ENCODE results near the gene MSANTD1. TPM values are rescaled to one million over a fixed set of nuclear protein-coding genes. Genes with fewer than 3 reads are reported as not detected.
"Not testable (repeated sequence)": the region's sequence is repeated elsewhere in the genome, so short reads cannot be mapped to it uniquely, and the experiment has no call there.

Gene MSANTD1
- total RNA-seq, 2 experiments from 2014 or later = 0.83 to 1.0 TPM

GRCh38 chr4:3293401-3294391 is 44.7 kb downstream of the MSANTD1 start:
- H3K9me3 Mint-ChIP-seq (ENCODE audit: insufficient read depth) = no peaks in the 10 kb centered on the region
- peak overlapping the region; percentile 62 for H3K4me3 Mint-ChIP-seq
- H3K36me3 Mint-ChIP-seq (ENCODE audit: low read depth) = no peaks in the 10 kb centered on the region
- ChIA-PET POLR2A (interaction anchor here (1.3 to 1.6 kb wide), 2 partner anchors 10 to 92 kb away, joined by 3 to 4 read pairs; no protein-coding TSS in a partner anchor), CTCF (interaction anchor here (1.2 kb wide), 1 partner anchor 102 kb away, joined by 3 read pairs; no protein-coding TSS in a partner anchor)
- ATAC-seq = no peak
- peaks cover 10% of the 10 kb centered on the region for H3K4me1 Mint-ChIP-seq (ENCODE audit: low read depth)
- H3K27ac Mint-ChIP-seq = no peak overlapping the region
- peak; percentile 20 for DNase-seq
- peaks cover 68% of the 10 kb centered on the region for H3K27me3 Mint-ChIP-seq (ENCODE audit: low read depth)

- Mint-ChIP-seq H3K9me3 (ENCODE audit: insufficient read depth) (no peaks in the 10 kb centered on the region), H3K4me1 (ENCODE audit: low read depth) (peaks cover 17% of the 10 kb centered on the region), H3K36me3 (ENCODE audit: low read depth) (no peaks in the 10 kb centered on the region), H3K4me3 (no peak overlapping the region), H3K27ac (no peak overlapping the region), H3K27me3 (ENCODE audit: low read depth) (peaks cover 76% of the 10 kb centered on the region)
- ATAC-seq = no peak
- DNase-seq = peak; percentile 19
- CTCF ChIA-PET = no interaction called here
- POLR2A ChIA-PET = interaction anchor here (1.6 kb wide), 1 partner anchor 93 kb away, joined by 4 read pairs; no protein-coding TSS in a partner anchor
Observed at GRCh38 chr4:3294401-3295241, 45.7 kb downstream of the MSANTD1 start.

- Mint-ChIP-seq H3K27ac (no peak overlapping the region), H3K4me1 (ENCODE audit: low read depth) (peaks cover 21% of the 10 kb centered on the region)
- ATAC-seq = no peak
Observed at GRCh38 chr4:3295837-3296624, 47.1 kb downstream of the MSANTD1 start.

DNA sequence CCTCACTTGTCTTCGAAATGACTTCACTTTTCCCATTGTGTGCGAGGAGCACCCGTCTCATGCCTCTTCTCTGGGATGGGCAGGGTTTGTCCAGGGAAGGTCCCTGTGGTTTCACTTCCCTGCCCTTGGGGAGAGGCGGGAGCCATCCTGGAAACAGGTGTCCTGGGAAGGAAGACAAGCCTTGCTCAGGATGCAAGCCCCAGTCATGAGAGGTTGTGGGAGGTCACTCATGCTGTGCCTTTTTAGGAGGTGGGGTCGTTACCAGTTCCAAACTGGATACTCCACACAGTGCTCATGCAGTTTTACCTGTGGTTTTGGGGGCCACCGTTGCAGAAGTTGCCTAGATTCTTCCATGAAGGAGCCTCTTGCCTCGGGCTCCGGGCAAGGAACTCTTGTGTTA is 47.7 kb downstream of the MSANTD1 start:
- no peaks in the 10 kb centered on the region for H3K9me3 Mint-ChIP-seq (ENCODE audit: insufficient read depth)
- no peak overlapping the region for H3K4me3 Mint-ChIP-seq
- no peak overlapping the region for H3K27ac Mint-ChIP-seq
- no peaks in the 10 kb centered on the region for H3K36me3 Mint-ChIP-seq (ENCODE audit: low read depth)
- H3K4me1 Mint-ChIP-seq (ENCODE audit: low read depth) = peaks cover 26% of the 10 kb centered on the region
- POLR2A ChIA-PET = no interaction called here
- DNase-seq (no peak), ATAC-seq (no peak)
- peaks cover 70% of the 10 kb centered on the region for H3K27me3 Mint-ChIP-seq (ENCODE audit: low read depth)
- CTCF ChIA-PET = no interaction called here

More at GRCh38 chr4:3295837-3296624, 47.1 kb downstream of the MSANTD1 start:
- CTCF ChIA-PET = no interaction called here
- Mint-ChIP-seq H3K27me3 (ENCODE audit: low read depth) (peaks cover 69% of the 10 kb centered on the region), H3K36me3 (ENCODE audit: low read depth) (no peaks in the 10 kb centered on the region), H3K4me3 (no peak overlapping the region), H3K9me3 (ENCODE audit: insufficient read depth) (no peaks in the 10 kb centered on the region)
- no peak for DNase-seq
- POLR2A ChIA-PET = no interaction called here

DNA sequence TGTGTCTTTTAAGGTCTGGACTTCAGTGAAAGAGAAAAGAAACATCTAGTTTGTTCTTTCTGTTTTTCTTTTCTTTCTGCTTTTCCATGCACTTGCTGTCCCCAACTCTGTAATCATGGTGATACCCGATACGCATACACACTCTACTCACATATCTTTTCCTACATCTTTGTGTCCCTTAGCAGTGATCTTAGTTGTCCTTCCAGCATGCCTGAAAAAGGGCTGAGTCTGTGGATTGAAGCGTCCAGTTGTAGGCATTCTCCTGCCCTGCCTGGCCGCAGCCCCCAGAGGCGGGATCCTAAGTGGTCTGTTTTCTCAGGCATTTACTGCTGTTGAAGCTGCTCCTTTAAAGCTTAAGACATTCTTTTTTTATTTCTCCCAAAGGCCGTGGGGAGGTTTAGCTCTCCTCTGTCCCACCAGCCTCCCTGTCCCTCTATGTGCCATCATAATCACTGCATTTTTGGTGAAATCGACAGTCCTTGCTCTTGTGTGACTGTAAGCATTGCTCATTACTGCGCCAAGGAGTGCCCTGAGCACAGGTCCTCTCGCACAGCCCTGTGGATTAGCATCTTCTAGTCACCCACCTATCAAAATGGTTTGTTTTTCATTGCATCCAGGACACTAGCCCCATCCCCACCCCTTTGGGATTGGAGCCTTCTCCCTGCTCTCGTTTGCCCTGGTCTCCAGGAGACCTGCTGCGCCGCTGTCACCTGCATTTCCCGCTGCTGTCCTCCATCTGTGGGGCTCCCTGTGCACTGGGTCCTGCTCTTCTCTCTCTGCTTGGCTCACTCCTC is 48.3 kb downstream of the MSANTD1 start:
- Mint-ChIP-seq H3K27ac (no peak overlapping the region), H3K4me1 (ENCODE audit: low read depth) (peaks cover 28% of the 10 kb centered on the region), H3K4me3 (no peak overlapping the region), H3K9me3 (ENCODE audit: insufficient read depth) (no peaks in the 10 kb centered on the region), H3K36me3 (ENCODE audit: low read depth) (no peaks in the 10 kb centered on the region), H3K27me3 (ENCODE audit: low read depth) (peaks cover 66% of the 10 kb centered on the region)
- no peak for DNase-seq
- ChIA-PET CTCF (no interaction called here), POLR2A (no interaction called here)
- no peak for ATAC-seq

- no peaks in the 10 kb centered on the region for H3K36me3 Mint-ChIP-seq (ENCODE audit: low read depth)
- no peak overlapping the region for H3K27ac Mint-ChIP-seq
- ATAC-seq (no peak), DNase-seq (no peak)
- POLR2A ChIA-PET = interaction anchor here (0.6 kb wide), 1 partner anchor 136 kb away, joined by 3 read pairs; no protein-coding TSS in a partner anchor
- H3K4me3 Mint-ChIP-seq = no peak overlapping the region
- peaks cover 44% of the 10 kb centered on the region for H3K4me1 Mint-ChIP-seq (ENCODE audit: low read depth)
- peaks cover 65% of the 10 kb centered on the region for H3K27me3 Mint-ChIP-seq (ENCODE audit: low read depth)
- CTCF ChIA-PET = no interaction called here
- no peaks in the 10 kb centered on the region for H3K9me3 Mint-ChIP-seq (ENCODE audit: insufficient read depth)
Observed at GRCh38 chr4:3299122-3299975, 50.4 kb downstream of the MSANTD1 start.

DNA sequence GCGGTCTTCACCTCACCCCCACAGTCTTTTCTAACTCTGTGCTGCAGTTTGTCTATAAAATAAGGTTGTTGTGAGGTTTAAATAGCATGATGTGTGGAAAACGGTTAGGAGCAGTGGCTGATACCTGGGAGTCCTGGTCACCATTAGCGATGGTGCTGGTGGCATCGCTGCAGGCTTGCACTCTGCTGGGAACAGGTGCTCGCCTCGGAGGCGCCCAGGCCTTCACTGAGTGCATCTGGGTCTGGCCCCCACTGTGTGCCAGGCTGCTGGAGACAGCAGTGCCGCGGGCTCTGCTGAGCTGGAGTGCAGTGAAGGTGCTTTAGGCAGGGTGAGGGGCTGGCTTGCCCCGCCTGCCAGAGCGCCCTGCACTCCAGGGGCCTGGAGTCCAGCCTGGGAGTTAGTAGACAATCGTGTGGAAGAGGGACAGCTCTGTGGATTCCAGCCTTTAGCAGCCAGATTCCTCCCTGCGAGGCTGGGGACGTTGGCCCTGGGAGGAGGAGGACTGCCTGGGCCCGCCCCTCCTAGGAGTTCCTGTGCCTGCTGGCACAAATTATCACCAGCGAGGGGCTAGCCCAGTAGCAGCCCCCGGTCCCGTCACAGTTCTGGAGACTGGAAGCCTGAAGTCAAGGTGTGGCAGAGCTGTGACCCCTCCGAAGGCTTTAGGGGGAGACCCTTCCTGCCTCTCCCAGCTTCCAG is 51.2 kb downstream of the MSANTD1 start:
- ATAC-seq (no peak), DNase-seq (no peak)
- H3K36me3 Mint-ChIP-seq (ENCODE audit: low read depth) = no peaks in the 10 kb centered on the region
- H3K4me3 Mint-ChIP-seq = no peak overlapping the region
- H3K27me3 Mint-ChIP-seq (ENCODE audit: low read depth) = peaks cover 64% of the 10 kb centered on the region
- POLR2A ChIA-PET = interaction anchor here (0.6 kb wide), 1 partner anchor 136 kb away, joined by 3 read pairs; no protein-coding TSS in a partner anchor
- peaks cover 52% of the 10 kb centered on the region for H3K4me1 Mint-ChIP-seq (ENCODE audit: low read depth)
- H3K9me3 Mint-ChIP-seq (ENCODE audit: insufficient read depth) = no peaks in the 10 kb centered on the region
- no peak overlapping the region for H3K27ac Mint-ChIP-seq
- CTCF ChIA-PET = no interaction called here

GRCh38 chr4:3300882-3301281 is 51.9 kb downstream of the MSANTD1 start:
- peaks cover 66% of the 10 kb centered on the region for H3K27me3 Mint-ChIP-seq (ENCODE audit: low read depth)
- ATAC-seq; POLR2A ChIA-PET; H3K4me3 Mint-ChIP-seq; CTCF ChIA-PET; H3K36me3 Mint-ChIP-seq (ENCODE audit: low read depth); H3K9me3 Mint-ChIP-seq (ENCODE audit: insufficient read depth); DNase-seq; H3K27ac Mint-ChIP-seq: not testable (repeated sequence)
- peaks cover 60% of the 10 kb centered on the region for H3K4me1 Mint-ChIP-seq (ENCODE audit: low read depth)

GRCh38 chr4:3301450-3302172 is 52.7 kb downstream of the MSANTD1 start:
- H3K4me1 Mint-ChIP-seq (ENCODE audit: low read depth) = peaks cover 64% of the 10 kb centered on the region
- H3K9me3 Mint-ChIP-seq (ENCODE audit: insufficient read depth) = no peaks in the 10 kb centered on the region
- CTCF ChIA-PET = no interaction called here
- peak overlapping the region; percentile 67 for H3K4me3 Mint-ChIP-seq
- POLR2A ChIA-PET = no interaction called here
- peaks cover 62% of the 10 kb centered on the region for H3K27me3 Mint-ChIP-seq (ENCODE audit: low read depth)
- ATAC-seq (no peak), DNase-seq (peak; percentile 47)
- H3K27ac Mint-ChIP-seq = peak overlapping the region; percentile 81
- no peaks in the 10 kb centered on the region for H3K36me3 Mint-ChIP-seq (ENCODE audit: low read depth)
